Panc1 (cell line): ENCODE measurements around the gene BOK. TPM values are rescaled to one million over a fixed set of nuclear protein-coding genes. Genes with fewer than 3 reads are reported as not detected.
"Not testable (repeated sequence)": the region's sequence is repeated elsewhere in the genome, so short reads cannot be mapped to it uniquely, and the experiment has no call there.

ENCODE experiments used
- ATAC-seq: fragments of 200-7000 bp; cut with Tn5 transposase; 2 replicates; pipeline ENCODE4 v1.9.1; 2020; ENCODE audit warnings: mild to moderate bottlenecking, moderate library complexity
- BruUV-seq: library from RNA; stranded (reverse); fragments of 400-500 nt; replicated peaks from 2 replicates; lab custom pipeline; 2021; lab: Mats Ljungman, UMichigan
- CTCF ChIA-PET: fragments of 300-600 bp; sonication (Branson Sonifier 250); formaldehyde crosslinking; loops from one replicate; lab custom pipeline; 2022; ENCODE audit warnings: antibody characterized with exemption; lab: Charles Lee
- POLR2A ChIA-PET: fragments of 300-600 bp; sonication (Branson Sonifier 250); formaldehyde crosslinking; loops from one replicate; lab custom pipeline; 2022; ENCODE audit warnings: antibody characterized with exemption; lab: Charles Lee
- DNase-seq: peaks from one replicate; pipeline ENCODE4 v3.0.0-alpha.2; 2010; ENCODE audit warnings: low read depth, low spot score
- H3K27ac ChIP-seq: 2 replicates; pipeline ENCODE4 v1.5.1; 2011; ENCODE audit warnings: mild to moderate bottlenecking, low read length, inconsistent platforms
- H3K27me3 ChIP-seq: fragments of 200-500 bp; sonication (Bioruptor generic); 2 replicates; pipeline ENCODE4 v1.6.0; 2014; ENCODE audit warnings: low read length, inconsistent platforms; ENCODE audit not compliant: control insufficient read depth, insufficient read depth
- H3K36me3 ChIP-seq: fragments of 200-500 bp; sonication (Bioruptor generic); 2 replicates; pipeline ENCODE4 v1.5.1; 2014; ENCODE audit warnings: inconsistent platforms, mild to moderate bottlenecking, low read length, moderate library complexity; ENCODE audit not compliant: control insufficient read depth, insufficient read depth
- H3K4me1 ChIP-seq: 2 replicates; pipeline ENCODE4 v1.5.1; 2011; ENCODE audit warnings: inconsistent platforms, mild to moderate bottlenecking, low read length, moderate library complexity; ENCODE audit not compliant: control insufficient read depth, insufficient read depth
- H3K4me3 ChIP-seq, 2 experiments: 2 replicates each; pipeline ENCODE4 v1.5.1; 2011 to 2012; ENCODE audit warnings: low read depth in 2 of 2, low read length in 2 of 2, mild to moderate bottlenecking in 2 of 2, inconsistent platforms in 1 of 2, moderate library complexity in 1 of 2
- H3K9me3 ChIP-seq: fragments of 200-500 bp; sonication (Bioruptor generic); 2 replicates; pipeline ENCODE4 v1.5.1; 2014; ENCODE audit warnings: low read depth, mild to moderate bottlenecking, inconsistent platforms, low read length, moderate library complexity; ENCODE audit not compliant: control insufficient read depth, insufficient read depth
- CTCF ChIP-seq: fragments of 450-650 bp; IDR thresholded peaks from 2 replicates; pipeline ENCODE4 v1.5.1; 2017; ENCODE audit warnings: mild to moderate bottlenecking
- POLR2AphosphoS5 ChIP-seq: IDR thresholded peaks from 2 replicates; pipeline ENCODE4 v1.6.1; 2012; ENCODE audit warnings: mild to moderate bottlenecking, low read depth, low read length, moderate library complexity
- REST ChIP-seq, 2 experiments: IDR thresholded peaks; 2 replicates each; pipeline ENCODE4 v1.6.1; 2011 to 2012; ENCODE audit warnings: low read depth in 2 of 2, control low read depth in 1 of 2, low read length in 1 of 2, mild to moderate bottlenecking in 1 of 2, moderate library complexity in 1 of 2; ENCODE audit not compliant: insufficient read depth in 1 of 2
- SIN3A ChIP-seq: IDR thresholded peaks from 2 replicates; pipeline ENCODE4 v1.6.1; 2012; ENCODE audit warnings: low read depth, mild to moderate bottlenecking, low read length, moderate library complexity, borderline replicate concordance; ENCODE audit not compliant: insufficient read depth
- TCF7L2 ChIP-seq: IDR thresholded peaks from 2 replicates; pipeline ENCODE4 v1.6.1; 2011; ENCODE audit warnings: mild to moderate bottlenecking, low read depth, low read length, inconsistent platforms
- in situ Hi-C: cut with HindIII; loops from 2 replicates; pipeline ENCODE4 v1.10.0; 2016; ENCODE audit warnings: low sequenced_read_pairs, low pct_unique_long_range_greater_than_20kb
- intact Hi-C: fragments of 100-400 bp; cut with micrococcal nuclease; formaldehyde crosslinking; loops from one replicate; pipeline ENCODE4 v1.10.0; 2022; ENCODE audit not compliant: unreplicated experiment
- total RNA-seq: library from RNA; stranded (reverse); gene quantifications from one replicate; pipeline ENCODE4 v1.2.1, GENCODE V29; 2021; ENCODE audit not compliant: unreplicated experiment

The BOK gene
- total RNA-seq, 1 experiment from 2014 or later = 39.1 TPM

- ChIA-PET CTCF (no interaction called here), POLR2A (no interaction called here)
- Histone ChIP-seq H3K27ac (no peak overlapping the region), H3K4me3 (no peak overlapping the region), H3K36me3 (no peaks in the 10 kb centered on the region), H3K4me1 (no peaks in the 10 kb centered on the region), H3K9me3 (no peaks in the 10 kb centered on the region), H3K27me3 (no peaks in the 10 kb centered on the region)
- in situ Hi-C loops (no loop called here), intact Hi-C loops (no loop called here)
- ATAC-seq = no peak
- no TSS peak for BruUV-seq
- DNase-seq = no peak
- TF ChIP-seq TCF7L2 = no peak
- no peak for TF ChIP-seq POLR2AphosphoS5
- no peak for TF ChIP-seq REST (IDR thresholded peaks at IDR 0.05; ENCODE audit: insufficient read depth in 1 of 2, low read depth in 2 of 2, low read length in 1 of 2)
- TF ChIP-seq CTCF = no peak
- TF ChIP-seq SIN3A = no peak
Observed at GRCh38 chr2:241570961-241571581, 12.5 kb downstream of the BOK start.

- no TSS peak for BruUV-seq
- CTCF ChIA-PET = no interaction called here
- no peaks in the 10 kb centered on the region for H3K4me1 ChIP-seq
- H3K27me3 ChIP-seq = no peaks in the 10 kb centered on the region
- intact Hi-C loops (no loop called here), in situ Hi-C loops (no loop called here)
- H3K36me3 ChIP-seq = no peaks in the 10 kb centered on the region
- no peaks in the 10 kb centered on the region for H3K9me3 ChIP-seq
- peak; percentile 47; the same call in 1 of the 2 replicates for ATAC-seq
- no peak for DNase-seq
- no peak overlapping the region for H3K4me3 ChIP-seq
- POLR2A ChIA-PET = no interaction called here
- H3K27ac ChIP-seq = no peak overlapping the region
- TF ChIP-seq REST (IDR thresholded peaks at IDR 0.05; ENCODE audit: insufficient read depth in 1 of 2, low read depth in 2 of 2, low read length in 1 of 2) = no peak
Observed at GRCh38 chr2:241571821-241572620, 13.5 kb downstream of the BOK start.

GRCh38 chr2:241572915-241573651 lies 14.5 kb downstream of the BOK start:
- CTCF ChIA-PET, in situ Hi-C loops, H3K36me3 ChIP-seq, H3K27me3 ChIP-seq, BruUV-seq, H3K4me3 ChIP-seq, H3K4me1 ChIP-seq, intact Hi-C loops, POLR2A ChIA-PET, ATAC-seq, DNase-seq, H3K27ac ChIP-seq, H3K9me3 ChIP-seq: not testable (repeated sequence)
